ACC112 (cell line): ENCODE measurements around the gene STRBP.
"Not testable (repeated sequence)": the region's sequence is repeated elsewhere in the genome, so short reads cannot be mapped to it uniquely, and the experiment has no call there.

Source experiments
- H2AFZ ChIP-seq: fragments of 200-600 bp; sonication (generic); one replicate; pipeline ENCODE4 v1.6.0; 2017; ENCODE audit warnings: antibody characterized with exemption, low read length; ENCODE audit not compliant: unreplicated experiment
- H3K27ac ChIP-seq: fragments of 200-600 bp; sonication (generic); 2 replicates; pipeline ENCODE4 v1.5.1; 2014; ENCODE audit warnings: low read depth, mild to moderate bottlenecking, antibody characterized with exemption, low read length, moderate library complexity
- H3K27me3 ChIP-seq: fragments of 200-600 bp; sonication (generic); 2 replicates; pipeline ENCODE4 v1.6.1; 2014; ENCODE audit warnings: mild to moderate bottlenecking, antibody characterized with exemption, low read length, moderate library complexity, mixed read lengths; ENCODE audit not compliant: insufficient read depth
- H3K36me3 ChIP-seq: fragments of 200-600 bp; sonication (generic); 2 replicates; pipeline ENCODE4 v1.6.1; 2016; ENCODE audit warnings: mild to moderate bottlenecking, antibody characterized with exemption, low read length, moderate library complexity, mixed read lengths; ENCODE audit not compliant: insufficient read depth
- H3K4me1 ChIP-seq: fragments of 200-600 bp; sonication (generic); one replicate; pipeline ENCODE4 v1.6.1; 2016; ENCODE audit warnings: low read length, mixed read lengths; ENCODE audit not compliant: insufficient read depth, unreplicated experiment, control insufficient read depth
- H3K4me3 ChIP-seq: fragments of 200-600 bp; sonication (generic); 2 replicates; pipeline ENCODE4 v1.5.1; 2014; ENCODE audit warnings: mild to moderate bottlenecking, low read depth, low read length
- H3K79me2 ChIP-seq: fragments of 200-600 bp; sonication (generic); one replicate; pipeline ENCODE4 v1.6.0; 2016; ENCODE audit warnings: low read length; ENCODE audit not compliant: control insufficient read depth, unreplicated experiment, insufficient read depth

The STRBP gene

GRCh38 chr9:123250504-123250903 is 17.9 kb downstream of the STRBP start:
- H3K27ac ChIP-seq = no peak overlapping the region
- H3K36me3 ChIP-seq = no peaks in the 10 kb centered on the region
- no peaks in the 10 kb centered on the region for H3K4me1 ChIP-seq
- no peak overlapping the region for H2AFZ ChIP-seq
- H3K27me3 ChIP-seq = peaks cover 46% of the 10 kb centered on the region
- no peaks in the 10 kb centered on the region for H3K79me2 ChIP-seq
- no peak overlapping the region for H3K4me3 ChIP-seq

GRCh38 chr9:123249162-123249561 is 19.2 kb downstream of the STRBP start:
- not testable (repeated sequence) for H2AFZ ChIP-seq, H3K4me3 ChIP-seq, H3K4me1 ChIP-seq, H3K27ac ChIP-seq, H3K36me3 ChIP-seq, H3K79me2 ChIP-seq
- peaks cover 45% of the 10 kb centered on the region for H3K27me3 ChIP-seq

GRCh38 chr9:123248630-123249029 is 19.8 kb downstream of the STRBP start:
- no peak overlapping the region for H2AFZ ChIP-seq
- no peaks in the 10 kb centered on the region for H3K36me3 ChIP-seq
- no peaks in the 10 kb centered on the region for H3K4me1 ChIP-seq
- H3K79me2 ChIP-seq = no peaks in the 10 kb centered on the region
- no peak overlapping the region for H3K4me3 ChIP-seq
- peaks cover 44% of the 10 kb centered on the region for H3K27me3 ChIP-seq
- H3K27ac ChIP-seq = no peak overlapping the region

GRCh38 chr9:123246534-123246933 is 21.9 kb downstream of the STRBP start:
- Histone ChIP-seq H3K27me3 (peaks cover 33% of the 10 kb centered on the region), H3K4me1 (no peaks in the 10 kb centered on the region), H3K27ac (no peak overlapping the region), H3K4me3 (no peak overlapping the region), H2AFZ (no peak overlapping the region), H3K36me3 (no peaks in the 10 kb centered on the region), H3K79me2 (no peaks in the 10 kb centered on the region)

GRCh38 chr9:123239726-123240125 is 28.7 kb downstream of the STRBP start:
- no peaks in the 10 kb centered on the region for H3K79me2 ChIP-seq

GRCh38 chr9:123238365-123238764 is 30.0 kb downstream of the STRBP start:
- Histone ChIP-seq H3K4me3 (no peak overlapping the region), H3K36me3 (no peaks in the 10 kb centered on the region), H3K79me2 (no peaks in the 10 kb centered on the region), H3K27me3 (peaks cover 19% of the 10 kb centered on the region; the same call in 1 of the 2 replicates), H2AFZ (no peak overlapping the region), H3K27ac (no peak overlapping the region), H3K4me1 (no peaks in the 10 kb centered on the region)

More at GRCh38 chr9:123239726-123240125, 28.7 kb downstream of the STRBP start:
- Histone ChIP-seq H3K36me3 (no peaks in the 10 kb centered on the region), H3K27ac (no peak overlapping the region), H3K4me1 (no peaks in the 10 kb centered on the region), H3K4me3 (no peak overlapping the region), H3K27me3 (peaks cover 31% of the 10 kb centered on the region; the same call in 1 of the 2 replicates), H2AFZ (no peak overlapping the region)

- Histone ChIP-seq H3K4me1 (no peaks in the 10 kb centered on the region), H3K27ac (no peak overlapping the region), H3K79me2 (no peaks in the 10 kb centered on the region)
Observed at GRCh38 chr9:123237220-123237619, 31.2 kb downstream of the STRBP start.

GRCh38 chr9:123235448-123235847 is 32.9 kb downstream of the STRBP start:
- H3K4me1 ChIP-seq = no peaks in the 10 kb centered on the region
- no peaks in the 10 kb centered on the region for H3K36me3 ChIP-seq
- no peak overlapping the region for H3K27ac ChIP-seq
- H3K27me3 ChIP-seq = peaks cover 24% of the 10 kb centered on the region
- no peak overlapping the region for H3K4me3 ChIP-seq
- no peak overlapping the region for H2AFZ ChIP-seq
- no peaks in the 10 kb centered on the region for H3K79me2 ChIP-seq

More at GRCh38 chr9:123237220-123237619, 31.2 kb downstream of the STRBP start:
- Histone ChIP-seq H3K4me3 (no peak overlapping the region), H2AFZ (no peak overlapping the region), H3K27me3 (peaks cover 17% of the 10 kb centered on the region), H3K36me3 (no peaks in the 10 kb centered on the region)

GRCh38 chr9:123234853-123235252 is 33.5 kb downstream of the STRBP start:
- Histone ChIP-seq H3K27ac (no peak overlapping the region), H3K4me1 (no peaks in the 10 kb centered on the region), H3K4me3 (no peak overlapping the region), H2AFZ (no peak overlapping the region), H3K27me3 (peaks cover 25% of the 10 kb centered on the region), H3K36me3 (no peaks in the 10 kb centered on the region), H3K79me2 (no peaks in the 10 kb centered on the region)

- no peaks in the 10 kb centered on the region for H3K79me2 ChIP-seq
- H3K27ac ChIP-seq = no peak overlapping the region
Observed at GRCh38 chr9:123232332-123232731, 36.1 kb downstream of the STRBP start.

GRCh38 chr9:123231421-123231820 is 37.0 kb downstream of the STRBP start:
- Histone ChIP-seq H3K79me2 (no peaks in the 10 kb centered on the region), H3K36me3 (no peaks in the 10 kb centered on the region), H3K27ac (no peak overlapping the region), H3K4me3 (no peak overlapping the region), H2AFZ (no peak overlapping the region), H3K4me1 (no peaks in the 10 kb centered on the region), H3K27me3 (peaks cover 15% of the 10 kb centered on the region)

More at GRCh38 chr9:123232332-123232731, 36.1 kb downstream of the STRBP start:
- Histone ChIP-seq H3K4me3 (no peak overlapping the region), H3K4me1 (no peaks in the 10 kb centered on the region), H3K27me3 (peaks cover 18% of the 10 kb centered on the region), H2AFZ (no peak overlapping the region), H3K36me3 (no peaks in the 10 kb centered on the region)
